Neural crest cell (in vitro differentiated cells): ENCODE data around the gene YAP1. TPM values are rescaled to one million over a fixed set of nuclear protein-coding genes. Genes with fewer than 3 reads are reported as not detected.
"Not testable (repeated sequence)": the region's sequence is repeated elsewhere in the genome, so short reads cannot be mapped to it uniquely, and the experiment has no call there.

ENCODE experiments used
- DNase-seq: peaks from one replicate; pipeline ENCODE4 v3.0.0; 2021; ENCODE audit warnings: low read depth, mixed read lengths, low spot score
- H3K27ac Mint-ChIP-seq: one replicate; pipeline ENCODE4 v1.8.0; 2021; ENCODE audit warnings: mild to moderate bottlenecking, mixed read lengths; ENCODE audit not compliant: unreplicated experiment
- H3K27me3 Mint-ChIP-seq: 2 replicates; pipeline ENCODE4 v1.8.0; 2021; ENCODE audit warnings: low read depth, mild to moderate bottlenecking, mixed read lengths
- H3K36me3 Mint-ChIP-seq: 2 replicates; pipeline ENCODE4 v1.8.0; 2021; ENCODE audit warnings: low read depth, mild to moderate bottlenecking, mixed read lengths
- H3K4me1 Mint-ChIP-seq: 2 replicates; pipeline ENCODE4 v1.8.0; 2021; ENCODE audit warnings: mixed read lengths
- H3K4me3 Mint-ChIP-seq: one replicate; pipeline ENCODE4 v1.8.0; 2021; ENCODE audit warnings: mild to moderate bottlenecking, mixed read lengths
- H3K9me3 Mint-ChIP-seq: 2 replicates; pipeline ENCODE4 v1.8.0; 2021; ENCODE audit warnings: mixed read lengths
- total RNA-seq: library from RNA; stranded (reverse); gene quantifications from 2 replicates; pipeline ENCODE4 v1.2.1, GENCODE V29; 2021
- TF ChIP-seq, protein P1 (sequence below): fragments of 200-600 bp; sonication (generic); conservative IDR thresholded peaks from 2 replicates; pipeline ENCODE4 v1.5.0; 2021; ENCODE audit warnings: antibody characterized with exemption, mild to moderate bottlenecking

Gene YAP1
- total RNA-seq, 1 donor from 2014 or later = 142 TPM

DNA sequence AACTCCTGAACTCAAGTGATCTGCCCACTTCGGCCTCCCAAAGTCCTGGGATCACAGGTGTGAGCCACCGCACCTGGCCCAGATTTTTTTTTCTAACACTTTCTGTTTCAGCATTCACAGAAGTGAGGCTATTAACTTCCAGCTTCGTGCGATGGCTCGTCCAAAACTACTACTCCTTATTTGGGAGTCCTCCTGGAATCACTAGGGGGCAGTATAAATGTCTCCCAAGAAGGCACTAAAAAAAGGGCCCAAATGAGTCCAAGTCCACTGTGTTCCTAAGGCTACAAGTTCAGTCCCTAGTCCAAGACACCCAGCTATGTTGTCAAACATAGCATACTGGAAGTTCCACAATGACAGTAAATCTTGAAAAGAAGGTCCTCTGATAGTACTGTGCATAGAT is 143.8 kb downstream of the YAP1 start:
- no peaks in the 10 kb centered on the region for H3K9me3 Mint-ChIP-seq
- H3K4me1 Mint-ChIP-seq = peaks cover 7% of the 10 kb centered on the region
- no peak overlapping the region for H3K4me3 Mint-ChIP-seq
- H3K36me3 Mint-ChIP-seq = no peaks in the 10 kb centered on the region
- DNase-seq = no peak
- no peak overlapping the region for H3K27ac Mint-ChIP-seq
- H3K27me3 Mint-ChIP-seq = no peaks in the 10 kb centered on the region
- TF ChIP-seq, protein P1, sequence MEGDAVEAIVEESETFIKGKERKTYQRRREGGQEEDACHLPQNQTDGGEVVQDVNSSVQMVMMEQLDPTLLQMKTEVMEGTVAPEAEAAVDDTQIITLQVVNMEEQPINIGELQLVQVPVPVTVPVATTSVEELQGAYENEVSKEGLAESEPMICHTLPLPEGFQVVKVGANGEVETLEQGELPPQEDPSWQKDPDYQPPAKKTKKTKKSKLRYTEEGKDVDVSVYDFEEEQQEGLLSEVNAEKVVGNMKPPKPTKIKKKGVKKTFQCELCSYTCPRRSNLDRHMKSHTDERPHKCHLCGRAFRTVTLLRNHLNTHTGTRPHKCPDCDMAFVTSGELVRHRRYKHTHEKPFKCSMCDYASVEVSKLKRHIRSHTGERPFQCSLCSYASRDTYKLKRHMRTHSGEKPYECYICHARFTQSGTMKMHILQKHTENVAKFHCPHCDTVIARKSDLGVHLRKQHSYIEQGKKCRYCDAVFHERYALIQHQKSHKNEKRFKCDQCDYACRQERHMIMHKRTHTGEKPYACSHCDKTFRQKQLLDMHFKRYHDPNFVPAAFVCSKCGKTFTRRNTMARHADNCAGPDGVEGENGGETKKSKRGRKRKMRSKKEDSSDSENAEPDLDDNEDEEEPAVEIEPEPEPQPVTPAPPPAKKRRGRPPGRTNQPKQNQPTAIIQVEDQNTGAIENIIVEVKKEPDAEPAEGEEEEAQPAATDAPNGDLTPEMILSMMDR = peak; percentile 28

DNA sequence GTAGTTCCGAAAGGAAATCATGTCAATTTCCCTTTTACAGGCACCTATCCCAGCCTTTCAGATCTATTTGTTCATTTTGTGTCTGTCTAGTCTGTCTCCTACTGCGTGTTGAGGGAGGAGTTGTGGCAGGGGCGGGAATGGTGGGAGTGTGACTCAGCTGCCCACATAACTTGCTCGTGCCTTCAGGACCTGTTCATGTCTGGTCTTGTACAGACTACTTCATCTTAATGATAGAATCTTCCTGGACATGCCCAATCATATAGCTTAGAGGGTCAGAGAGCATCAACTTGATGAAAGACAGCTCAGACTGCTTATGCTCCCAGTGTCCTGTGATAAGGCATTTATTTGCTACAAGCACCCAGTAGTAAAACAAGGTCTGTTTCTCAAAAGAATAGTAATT is 146.0 kb downstream of the YAP1 start:
- Mint-ChIP-seq H3K4me3 (no peak overlapping the region), H3K9me3 (no peaks in the 10 kb centered on the region)
- TF ChIP-seq, protein P1 = no peak

DNA sequence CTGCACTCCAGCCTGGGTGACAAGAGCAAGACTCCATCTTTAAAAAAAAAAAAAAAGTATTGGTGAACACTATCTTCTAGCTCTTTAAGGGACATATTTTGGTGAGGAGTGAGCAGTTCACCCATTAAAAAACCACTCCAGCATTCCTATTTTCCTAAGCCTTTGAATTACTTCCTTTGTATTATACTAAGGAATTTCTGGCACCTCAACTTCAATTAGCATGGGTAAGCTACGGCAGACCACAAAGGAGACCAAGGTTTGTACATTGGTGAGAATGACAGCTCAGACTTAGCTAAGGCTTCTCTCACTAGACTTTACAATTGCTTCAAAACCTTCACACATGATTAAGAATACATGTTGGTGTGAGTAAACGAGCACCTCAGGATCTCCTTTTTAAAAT is 150.0 kb downstream of the YAP1 start:
- no peak for DNase-seq
- Mint-ChIP-seq H3K4me3 (no peak overlapping the region), H3K9me3 (no peaks in the 10 kb centered on the region), H3K27ac (no peak overlapping the region), H3K27me3 (no peaks in the 10 kb centered on the region), H3K4me1 (no peaks in the 10 kb centered on the region), H3K36me3 (no peaks in the 10 kb centered on the region)
- TF ChIP-seq, protein P1 = no peak

More for the DNA sequence above, 146.0 kb downstream of the YAP1 start:
- no peak for DNase-seq
- no peaks in the 10 kb centered on the region for H3K36me3 Mint-ChIP-seq
- no peak overlapping the region for H3K27ac Mint-ChIP-seq
- H3K27me3 Mint-ChIP-seq = no peaks in the 10 kb centered on the region
- peaks cover 7% of the 10 kb centered on the region for H3K4me1 Mint-ChIP-seq

DNA sequence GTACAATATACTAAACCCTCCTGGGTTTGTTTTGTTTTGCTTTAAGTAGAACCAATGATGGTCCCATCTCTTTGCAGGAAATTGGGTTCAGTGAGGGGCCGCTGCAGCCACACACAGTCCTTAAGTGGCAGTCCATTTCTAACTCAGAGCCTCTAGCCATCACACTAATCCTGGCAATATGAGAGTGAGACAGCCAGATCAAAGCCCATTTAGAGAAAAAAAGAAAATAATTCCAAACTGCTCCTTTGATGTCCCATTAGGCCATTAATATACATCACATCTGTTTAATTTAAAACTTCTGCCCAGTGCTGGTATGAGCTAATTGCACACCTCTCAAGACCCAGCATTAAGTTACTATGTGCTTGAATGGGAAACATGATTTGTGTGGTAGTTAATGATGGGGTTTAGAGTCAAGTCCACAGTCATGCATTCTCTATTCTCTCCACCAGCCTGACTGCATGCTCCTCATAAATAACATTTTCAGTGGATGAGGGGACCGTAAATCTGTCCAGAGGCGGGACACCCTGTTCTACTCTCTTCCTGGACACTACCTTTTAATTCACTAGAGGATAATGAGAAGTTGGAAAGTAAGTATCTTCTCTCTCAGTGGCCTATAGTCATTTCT is 153.2 kb downstream of the YAP1 start:
- no peaks in the 10 kb centered on the region for H3K36me3 Mint-ChIP-seq
- TF ChIP-seq, protein P1 = no peak
- peaks cover 9% of the 10 kb centered on the region for H3K4me1 Mint-ChIP-seq
- DNase-seq = no peak
- H3K9me3 Mint-ChIP-seq = no peaks in the 10 kb centered on the region
- H3K27me3 Mint-ChIP-seq = peaks cover 14% of the 10 kb centered on the region
- no peak overlapping the region for H3K27ac Mint-ChIP-seq
- H3K4me3 Mint-ChIP-seq = no peak overlapping the region

DNA sequence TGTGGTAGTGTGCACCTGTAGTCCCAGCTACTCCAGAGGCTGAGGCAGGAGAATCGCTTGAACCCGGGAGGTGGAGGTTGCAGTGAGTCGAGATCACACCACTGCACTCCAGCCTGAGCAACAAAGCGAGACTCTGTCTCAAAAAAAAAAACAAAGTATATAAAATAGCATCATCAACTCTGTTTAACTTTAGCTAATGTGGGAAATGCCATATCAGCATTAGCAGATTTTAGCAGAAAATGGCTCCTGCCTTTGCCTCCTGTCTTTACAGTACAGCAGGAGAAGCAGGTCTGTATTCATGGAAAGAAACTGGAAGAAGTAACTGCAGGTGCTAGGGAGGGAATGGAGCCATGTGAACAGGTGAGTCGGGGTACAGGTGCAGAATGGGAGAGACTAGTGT is 154.5 kb downstream of the YAP1 start:
- not testable (repeated sequence) for DNase-seq, H3K36me3 Mint-ChIP-seq, H3K4me3 Mint-ChIP-seq, H3K9me3 Mint-ChIP-seq, H3K27ac Mint-ChIP-seq
- H3K4me1 Mint-ChIP-seq = peaks cover 17% of the 10 kb centered on the region
- H3K27me3 Mint-ChIP-seq = peaks cover 26% of the 10 kb centered on the region

DNA sequence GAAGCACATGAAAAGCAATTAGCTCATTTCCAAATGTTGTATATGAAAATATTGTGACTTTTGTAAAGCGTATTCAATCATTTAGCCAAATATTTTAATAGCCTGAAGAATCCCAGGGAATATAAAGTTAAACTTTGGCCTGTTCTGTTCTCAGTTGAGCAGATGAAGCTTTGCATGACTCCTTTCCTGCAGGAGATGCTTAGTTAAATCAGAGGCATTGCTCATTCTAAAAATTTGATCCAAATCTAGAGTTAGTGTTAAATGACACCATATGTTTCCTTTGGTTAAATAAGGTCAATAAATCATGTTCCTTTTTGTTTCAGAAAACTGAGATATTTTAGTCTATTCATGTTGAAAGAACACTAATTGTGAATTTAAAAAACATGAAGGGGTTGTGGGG is 155.9 kb downstream of the YAP1 start:
- Mint-ChIP-seq H3K36me3 (no peaks in the 10 kb centered on the region), H3K27ac (no peak overlapping the region), H3K4me1 (peaks cover 17% of the 10 kb centered on the region), H3K9me3 (no peaks in the 10 kb centered on the region), H3K27me3 (peaks cover 36% of the 10 kb centered on the region), H3K4me3 (no peak overlapping the region)
- TF ChIP-seq, protein P1 = no peak
- no peak for DNase-seq
